ENCODE data around the gene BRD1. TPM values are rescaled to one million over a fixed set of nuclear protein-coding genes. Genes with fewer than 3 reads are reported as not detected.

Gene BRD1
- total RNA-seq, 4 donors from 2014 or later = 32.2 to 51.8 (median 41.6) TPM

DNA sequence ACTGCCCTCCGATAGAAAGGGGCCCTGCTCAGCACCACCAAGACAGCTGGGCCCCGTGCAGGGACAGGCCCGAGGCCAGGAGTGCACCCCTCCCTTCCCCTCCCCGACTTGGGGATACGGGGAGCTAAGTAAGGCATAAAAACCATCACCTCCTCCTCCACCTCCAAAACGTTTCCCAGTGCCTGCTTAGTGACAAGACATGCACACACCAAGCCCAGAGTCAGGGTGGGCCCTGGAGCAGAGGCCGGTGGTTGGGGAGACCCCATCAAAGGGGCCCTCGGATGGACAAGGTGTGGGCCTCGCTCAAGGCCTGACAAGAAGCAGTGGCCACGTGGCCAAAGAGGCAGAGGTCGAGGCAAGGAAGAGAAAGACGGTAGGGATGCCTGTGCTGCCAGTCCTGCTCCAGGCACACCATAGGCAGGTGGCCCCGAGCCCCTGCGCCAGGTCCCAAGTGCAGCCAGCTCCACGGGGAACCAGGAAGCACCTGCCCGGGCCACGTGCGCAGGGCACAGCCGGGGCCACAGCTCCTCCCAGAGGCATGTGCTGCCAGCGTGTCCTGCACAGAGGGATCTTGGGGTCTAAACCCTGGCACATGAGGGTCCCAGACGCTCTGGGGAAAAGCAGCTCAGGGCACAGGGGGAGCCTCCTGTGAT is 53.0 kb downstream of the BRD1 start:
- intact Hi-C loops (cut with DNase I) = no loop called here
- WGBS, 2 donors = 79 to 84% methylated on average over 13 to 17 of the region's 21 CpGs
- no peak for DNase-seq

DNA sequence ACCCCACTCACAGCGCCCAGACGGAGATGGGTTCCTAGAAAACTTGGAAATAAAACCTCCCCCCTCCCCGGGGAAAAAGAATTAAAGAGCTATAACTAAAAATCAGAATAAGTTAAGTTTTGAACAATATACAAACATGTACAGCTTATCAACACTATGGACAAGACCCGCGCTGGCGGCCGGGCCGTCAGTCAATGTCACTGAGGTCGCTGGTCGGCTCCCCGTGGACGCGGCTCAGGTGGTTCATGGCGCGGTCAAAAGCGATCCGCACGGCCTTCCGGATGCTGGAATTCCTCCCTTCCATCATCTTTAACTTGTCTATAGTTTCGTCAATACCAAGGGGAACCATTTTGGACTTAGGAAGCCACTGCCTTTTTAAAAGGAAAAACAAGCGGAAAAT is 53.6 kb downstream of the BRD1 start:
- intact Hi-C loops (cut with DNase I) = no loop called here
- H3K27ac ChIP-seq = no peak overlapping the region
- 95 to 96% methylated on average over 21 of the region's 21 CpGs for WGBS, 2 donors

More for the DNA sequence above, 53.0 kb downstream of the BRD1 start:
- no peak overlapping the region for H3K27ac ChIP-seq
- no peaks in the 10 kb centered on the region for H3K9me3 ChIP-seq
- no peaks in the 10 kb centered on the region for H3K4me1 ChIP-seq
- TF ChIP-seq, protein P1, sequence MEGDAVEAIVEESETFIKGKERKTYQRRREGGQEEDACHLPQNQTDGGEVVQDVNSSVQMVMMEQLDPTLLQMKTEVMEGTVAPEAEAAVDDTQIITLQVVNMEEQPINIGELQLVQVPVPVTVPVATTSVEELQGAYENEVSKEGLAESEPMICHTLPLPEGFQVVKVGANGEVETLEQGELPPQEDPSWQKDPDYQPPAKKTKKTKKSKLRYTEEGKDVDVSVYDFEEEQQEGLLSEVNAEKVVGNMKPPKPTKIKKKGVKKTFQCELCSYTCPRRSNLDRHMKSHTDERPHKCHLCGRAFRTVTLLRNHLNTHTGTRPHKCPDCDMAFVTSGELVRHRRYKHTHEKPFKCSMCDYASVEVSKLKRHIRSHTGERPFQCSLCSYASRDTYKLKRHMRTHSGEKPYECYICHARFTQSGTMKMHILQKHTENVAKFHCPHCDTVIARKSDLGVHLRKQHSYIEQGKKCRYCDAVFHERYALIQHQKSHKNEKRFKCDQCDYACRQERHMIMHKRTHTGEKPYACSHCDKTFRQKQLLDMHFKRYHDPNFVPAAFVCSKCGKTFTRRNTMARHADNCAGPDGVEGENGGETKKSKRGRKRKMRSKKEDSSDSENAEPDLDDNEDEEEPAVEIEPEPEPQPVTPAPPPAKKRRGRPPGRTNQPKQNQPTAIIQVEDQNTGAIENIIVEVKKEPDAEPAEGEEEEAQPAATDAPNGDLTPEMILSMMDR (IDR thresholded peaks at IDR 0.05) = no peak
- TF ChIP-seq POLR2A (IDR thresholded peaks at IDR 0.05) = no peak
- peaks cover 49 to 50% of the 10 kb centered on the region in 2 donors for H3K36me3 ChIP-seq
- H3K27me3 ChIP-seq = no peaks in the 10 kb centered on the region
- H3K4me3 ChIP-seq (replicated peaks in 1 of 3) = no peak overlapping the region

DNA sequence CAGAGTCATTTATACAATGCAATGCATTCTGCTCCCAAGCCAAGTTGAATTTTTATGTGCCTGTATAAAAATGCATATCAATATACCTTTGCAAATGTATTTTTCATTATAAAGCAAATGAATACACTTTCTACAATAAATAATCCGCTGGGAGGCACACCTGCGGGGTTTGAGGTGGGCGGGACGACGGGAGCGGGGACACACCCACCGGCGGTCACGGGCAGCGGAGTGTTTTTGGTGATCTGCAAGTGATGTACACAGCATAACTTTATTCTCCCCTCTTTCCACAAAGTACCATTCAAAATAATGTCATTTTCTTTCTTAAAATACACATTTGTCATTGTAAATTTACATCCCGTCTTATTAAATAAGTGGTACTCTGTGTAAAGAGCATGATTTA is 54.1 kb downstream of the BRD1 start:
- 95% methylated on average over 11 of the region's 11 CpGs for WGBS, 2 donors
- Histone ChIP-seq H3K9me3 (no peaks in the 10 kb centered on the region), H3K27ac (no peak overlapping the region), H3K4me1 (peaks cover 6 to 9% of the 10 kb centered on the region in 2 donors), H3K36me3 (peaks cover 49 to 50% of the 10 kb centered on the region in 2 donors), H3K27me3 (no peaks in the 10 kb centered on the region), H3K4me3 (replicated peaks in 1 of 3) (no peak overlapping the region)
- TF ChIP-seq, protein P1 (IDR thresholded peaks at IDR 0.05) = no peak
- no peak for TF ChIP-seq POLR2A (IDR thresholded peaks at IDR 0.05)
- no peak for DNase-seq
- intact Hi-C loops (cut with DNase I) = no loop called here

More for the DNA sequence above, 53.6 kb downstream of the BRD1 start:
- no peaks in the 10 kb centered on the region for H3K9me3 ChIP-seq
- no peak for DNase-seq
- H3K4me3 ChIP-seq (replicated peaks in 1 of 3) = no peak overlapping the region
- H3K36me3 ChIP-seq = peaks cover 49 to 50% of the 10 kb centered on the region in 2 donors
- peaks cover 3 to 4% of the 10 kb centered on the region in 2 donors for H3K4me1 ChIP-seq
- no peak for TF ChIP-seq POLR2A (IDR thresholded peaks at IDR 0.05)
- TF ChIP-seq, protein P1 (IDR thresholded peaks at IDR 0.05) = no peak
- no peaks in the 10 kb centered on the region for H3K27me3 ChIP-seq

DNA sequence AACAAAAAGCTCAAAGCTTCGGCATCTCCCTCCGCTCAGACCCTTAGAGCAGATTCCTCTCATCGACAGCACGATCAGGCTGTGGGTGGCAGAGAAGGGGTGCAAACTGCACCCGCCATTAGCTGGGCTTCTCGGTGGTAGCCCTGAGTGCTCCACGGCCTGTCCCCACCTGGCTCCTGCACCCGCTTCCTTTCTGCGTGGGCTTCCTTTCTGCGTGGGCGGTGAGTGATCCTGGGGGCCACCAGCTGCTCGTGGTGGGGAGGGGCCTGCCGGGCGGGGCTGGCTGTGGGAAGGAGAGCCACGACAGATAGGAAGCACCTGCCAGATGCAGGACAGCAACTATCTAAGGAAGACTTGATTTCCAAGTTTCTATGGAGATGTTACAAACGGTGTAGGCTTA is 55.0 kb downstream of the BRD1 start:
- 80 to 81% methylated on average over 13 to 16 of the region's 16 CpGs for WGBS, 2 donors
- intact Hi-C loops (cut with DNase I) = no loop called here

More for the DNA sequence above, 55.0 kb downstream of the BRD1 start:
- H3K36me3 ChIP-seq = peaks cover 49% of the 10 kb centered on the region in 2 donors
- no peak overlapping the region for H3K27ac ChIP-seq
- H3K4me1 ChIP-seq = peaks cover 6 to 11% of the 10 kb centered on the region in 2 donors
- no peak for TF ChIP-seq POLR2A (IDR thresholded peaks at IDR 0.05)
- TF ChIP-seq, protein P1 (IDR thresholded peaks at IDR 0.05) = no peak
- H3K4me3 ChIP-seq (replicated peaks in 1 of 3) = no peak overlapping the region
- no peaks in the 10 kb centered on the region for H3K9me3 ChIP-seq
- no peaks in the 10 kb centered on the region for H3K27me3 ChIP-seq
- no peak for DNase-seq
